ENCODE data around the gene PCNX4. TPM values are rescaled to one million over a fixed set of nuclear protein-coding genes. Genes with fewer than 3 reads are reported as not detected.

The PCNX4 gene
- total RNA-seq, 2 experiments from 2014 or later = 26.3 to 26.9 TPM

- Mint-ChIP-seq H3K4me1 (ENCODE audit: low read depth) (peaks cover 64% of the 10 kb centered on the region), H3K27me3 (no peaks in the 10 kb centered on the region), H3K4me3 (no peak overlapping the region), H3K9me3 (no peaks in the 10 kb centered on the region), H3K27ac (peak overlapping the region; percentile 60), H3K36me3 (peaks cover 8% of the 10 kb centered on the region)
- DNase-seq = no peak
- ChIA-PET CTCF (interaction anchor here (0.8 kb wide), 1 partner anchor 197 kb away, joined by 3 read pairs; no protein-coding TSS in a partner anchor), POLR2A (interaction anchor here (0.5 to 1.2 kb wide), 2 partner anchors 10 to 86 kb away, joined by 3 to 6 read pairs; no protein-coding TSS in a partner anchor)
- intact Hi-C loops (cut with micrococcal nuclease) = loop anchor here (1.0 to 10.0 kb wide), 2 partner anchors 9 to 677 kb away; partner anchors contain the start of genes JKAMP and L3HYPDH
Measured at GRCh38 chr14:60161196-60162107, 69.7 kb downstream of the PCNX4 start.

GRCh38 chr14:60163693-60164092 lies 72.0 kb downstream of the PCNX4 start:
- peaks cover 49% of the 10 kb centered on the region for H3K4me1 Mint-ChIP-seq (ENCODE audit: low read depth)

GRCh38 chr14:60164404-60164711 lies 72.6 kb downstream of the PCNX4 start:
- DNase-seq = no peak
- Mint-ChIP-seq H3K4me1 (ENCODE audit: low read depth) (peaks cover 42% of the 10 kb centered on the region), H3K36me3 (peaks cover 8% of the 10 kb centered on the region), H3K9me3 (no peaks in the 10 kb centered on the region), H3K4me3 (peak overlapping the region; percentile 94), H3K27me3 (no peaks in the 10 kb centered on the region), H3K27ac (peak overlapping the region; percentile 97)
- ChIA-PET POLR2A (interaction anchor here (0.6 to 1.7 kb wide), 6 partner anchors 10 to 84 kb away, joined by 3 to 12 read pairs (median 6); partner anchors contain the start of genes PCNX4 and PPM1A), CTCF (interaction anchor here (1.6 to 3.1 kb wide), 6 partner anchors 19 to 200 kb away, joined by 4 to 22 read pairs (median 9); no protein-coding TSS in a partner anchor)
- intact Hi-C loops (cut with micrococcal nuclease) = loop anchor here (1.0 to 10.0 kb wide), 4 partner anchors 73 to 680 kb away; partner anchors contain the start of genes JKAMP, L3HYPDH and PCNX4

More at GRCh38 chr14:60163693-60164092, 72.0 kb downstream of the PCNX4 start:
- Mint-ChIP-seq H3K27me3 (no peaks in the 10 kb centered on the region), H3K4me3 (peak overlapping the region; percentile 94), H3K36me3 (peaks cover 8% of the 10 kb centered on the region), H3K9me3 (no peaks in the 10 kb centered on the region), H3K27ac (peak overlapping the region; percentile 18)
- DNase-seq = no peak
- intact Hi-C loops (cut with micrococcal nuclease) = loop anchor here (1.0 to 10.0 kb wide), 4 partner anchors 72 to 679 kb away; partner anchors contain the start of genes JKAMP, L3HYPDH and PCNX4
- POLR2A ChIA-PET = no interaction called here
- CTCF ChIA-PET = interaction anchor here (1.7 to 3.1 kb wide), 2 partner anchors 20 to 200 kb away, joined by 6 to 22 read pairs; no protein-coding TSS in a partner anchor

GRCh38 chr14:60164712-60165546 lies 73.2 kb downstream of the PCNX4 start, which contains the start of gene DHRS7:
Gene DHRS7 (minus strand): TSS chr14:60165398. CDS start chr14:60165309, 89 bp downstream.
- peaks cover 37% of the 10 kb centered on the region for H3K4me1 Mint-ChIP-seq (ENCODE audit: low read depth)
- no peaks in the 10 kb centered on the region for H3K9me3 Mint-ChIP-seq
- intact Hi-C loops (cut with micrococcal nuclease) = loop anchor here (1.0 to 10.0 kb wide), 6 partner anchors 14 to 680 kb away; partner anchors contain the start of genes JKAMP, L3HYPDH and PCNX4
- DNase-seq = peak; percentile 79
- ChIA-PET POLR2A (interaction anchor here (0.5 to 1.7 kb wide), 7 partner anchors 11 to 83 kb away, joined by 3 to 12 read pairs (median 6); partner anchors contain the start of genes PCNX4 and PPM1A), CTCF (interaction anchor here (0.6 to 3.1 kb wide), 11 partner anchors 10 to 201 kb away, joined by 3 to 22 read pairs (median 9); partner anchors contain the start of gene PCNX4)
- peak within 1 kb of the TSS; percentile 97 for H3K27ac Mint-ChIP-seq
- H3K27me3 Mint-ChIP-seq = no peaks in the 10 kb centered on the region
- peak within 1 kb of the TSS; percentile 94 for H3K4me3 Mint-ChIP-seq
- H3K36me3 Mint-ChIP-seq = peaks cover 8% of the 10 kb centered on the region

- ChIA-PET POLR2A (interaction anchor here (0.5 to 1.7 kb wide), 7 partner anchors 9 to 83 kb away, joined by 3 to 12 read pairs (median 3); partner anchors contain the start of genes PCNX4 and PPM1A), CTCF (interaction anchor here (1.0 to 3.1 kb wide), 10 partner anchors 11 to 202 kb away, joined by 3 to 22 read pairs (median 9); partner anchors contain the start of gene PCNX4)
- Mint-ChIP-seq H3K4me3 (peak overlapping the region; percentile 74), H3K27me3 (no peaks in the 10 kb centered on the region), H3K4me1 (ENCODE audit: low read depth) (peaks cover 37% of the 10 kb centered on the region), H3K27ac (peak overlapping the region; percentile 92), H3K9me3 (no peaks in the 10 kb centered on the region), H3K36me3 (peaks cover 8% of the 10 kb centered on the region)
- intact Hi-C loops (cut with micrococcal nuclease) = loop anchor here (1.0 to 10.0 kb wide), 3 partner anchors 14 to 681 kb away; partner anchors contain the start of genes JKAMP and L3HYPDH
- no peak for DNase-seq
Measured at GRCh38 chr14:60165547-60165876, 73.8 kb downstream of the PCNX4 start.

GRCh38 chr14:60166142-60166541 lies 74.4 kb downstream of the PCNX4 start:
- peaks cover 31% of the 10 kb centered on the region for H3K4me1 Mint-ChIP-seq (ENCODE audit: low read depth)
- intact Hi-C loops (cut with micrococcal nuclease) = loop anchor here (10.0 kb wide), 1 partner anchor 681 kb away; the partner anchor contains the start of genes JKAMP and L3HYPDH
- peak overlapping the region; percentile 74 for H3K4me3 Mint-ChIP-seq
- peaks cover 7% of the 10 kb centered on the region for H3K36me3 Mint-ChIP-seq
- ChIA-PET CTCF (interaction anchor here (0.6 to 3.1 kb wide), 12 partner anchors 11 to 1949 kb away, joined by 3 to 22 read pairs (median 9); partner anchors contain the start of gene PCNX4), POLR2A (interaction anchor here (0.7 to 1.7 kb wide), 5 partner anchors 9 to 82 kb away, joined by 3 to 12 read pairs (median 3); partner anchors contain the start of genes PCNX4 and PPM1A)
- DNase-seq = peak; percentile 22
- H3K27me3 Mint-ChIP-seq = no peaks in the 10 kb centered on the region
- peak overlapping the region; percentile 92 for H3K27ac Mint-ChIP-seq
- H3K9me3 Mint-ChIP-seq = no peaks in the 10 kb centered on the region

GRCh38 chr14:60169722-60170121 lies 78.0 kb downstream of the PCNX4 start:
- Mint-ChIP-seq H3K4me3 (no peak overlapping the region), H3K4me1 (ENCODE audit: low read depth) (peaks cover 13% of the 10 kb centered on the region), H3K27me3 (no peaks in the 10 kb centered on the region), H3K9me3 (no peaks in the 10 kb centered on the region), H3K27ac (no peak overlapping the region), H3K36me3 (no peaks in the 10 kb centered on the region)
- no peak for DNase-seq
- POLR2A ChIA-PET = no interaction called here
- CTCF ChIA-PET = interaction anchor here (1.2 to 1.4 kb wide), 2 partner anchors 11 to 14 kb away, joined by 4 to 5 read pairs; no protein-coding TSS in a partner anchor
- intact Hi-C loops (cut with micrococcal nuclease) = loop anchor here (10.0 kb wide), 1 partner anchor 685 kb away; the partner anchor contains the start of genes JKAMP and L3HYPDH

- Mint-ChIP-seq H3K36me3 (no peaks in the 10 kb centered on the region), H3K27ac (no peak overlapping the region), H3K27me3 (peaks cover 3% of the 10 kb centered on the region), H3K4me3 (no peak overlapping the region), H3K4me1 (ENCODE audit: low read depth) (peaks cover 8% of the 10 kb centered on the region), H3K9me3 (no peaks in the 10 kb centered on the region)
- no peak for DNase-seq
- ChIA-PET POLR2A (interaction anchor here (0.5 kb wide), 1 partner anchor 1215 kb away, joined by 3 read pairs; no protein-coding TSS in a partner anchor), CTCF (interaction anchor here (1.4 to 1.6 kb wide), 3 partner anchors 10 to 206 kb away, joined by 4 to 7 read pairs (median 4); no protein-coding TSS in a partner anchor)
- intact Hi-C loops (cut with micrococcal nuclease) = no loop called here
Measured at GRCh38 chr14:60170948-60171347, 79.2 kb downstream of the PCNX4 start.

- no peak overlapping the region for H3K27ac Mint-ChIP-seq
- intact Hi-C loops (cut with micrococcal nuclease) = no loop called here
- no peak for DNase-seq
- H3K9me3 Mint-ChIP-seq = no peaks in the 10 kb centered on the region
- H3K27me3 Mint-ChIP-seq = peaks cover 3% of the 10 kb centered on the region
- CTCF ChIA-PET = interaction anchor here (1.4 to 1.6 kb wide), 2 partner anchors 12 to 207 kb away, joined by 4 to 7 read pairs; no protein-coding TSS in a partner anchor
- H3K4me1 Mint-ChIP-seq (ENCODE audit: low read depth) = peaks cover under 1% of the 10 kb centered on the region
- H3K36me3 Mint-ChIP-seq = no peaks in the 10 kb centered on the region
- POLR2A ChIA-PET = interaction anchor here (0.5 kb wide), 1 partner anchor 1214 kb away, joined by 3 read pairs; no protein-coding TSS in a partner anchor
- no peak overlapping the region for H3K4me3 Mint-ChIP-seq
Measured at GRCh38 chr14:60171690-60172089, 80.0 kb downstream of the PCNX4 start.

GRCh38 chr14:60174352-60175254 lies 82.9 kb downstream of the PCNX4 start:
- Mint-ChIP-seq H3K27me3 (peaks cover 3% of the 10 kb centered on the region), H3K27ac (no peak overlapping the region), H3K9me3 (peaks cover 7% of the 10 kb centered on the region), H3K4me3 (no peak overlapping the region), H3K36me3 (no peaks in the 10 kb centered on the region), H3K4me1 (ENCODE audit: low read depth) (no peaks in the 10 kb centered on the region)
- no peak for DNase-seq
- POLR2A ChIA-PET = interaction anchor here (1.4 kb wide), 1 partner anchor 9 kb away, joined by 3 read pairs; no protein-coding TSS in a partner anchor
- CTCF ChIA-PET = interaction anchor here (1.2 kb wide), 1 partner anchor 210 kb away, joined by 6 read pairs; no protein-coding TSS in a partner anchor
- intact Hi-C loops (cut with micrococcal nuclease) = no loop called here
